Measurements from ENCODE around the gene RUNX2.
A peak's percentile ranks its signal among the peaks of the same experiment; 100 is the strongest.

RUNX2 gene

GRCh38 chr6:45595010-45595851 lies 267.1 kb downstream of the RUNX2 start:
- DNase-seq: peak; percentile 14

GRCh38 chr6:45597424-45597823 lies 269.3 kb downstream of the RUNX2 start:
- DNase-seq: no peak

GRCh38 chr6:45599053-45599452 lies 270.9 kb downstream of the RUNX2 start:
- no peak for DNase-seq

GRCh38 chr6:45605971-45606370 lies 277.8 kb downstream of the RUNX2 start:
- DNase-seq: no peak

GRCh38 chr6:45606831-45607400 lies 278.8 kb downstream of the RUNX2 start:
- no peak for DNase-seq

GRCh38 chr6:45607798-45608197 lies 279.7 kb downstream of the RUNX2 start:
- DNase-seq: no peak

- DNase-seq: no peak
Measured at GRCh38 chr6:45608252-45608913, 280.3 kb downstream of the RUNX2 start.

GRCh38 chr6:45609141-45609638 lies 281.1 kb downstream of the RUNX2 start:
- no peak for DNase-seq

- DNase-seq: no peak
Measured at GRCh38 chr6:45610374-45610773, 282.2 kb downstream of the RUNX2 start.

- DNase-seq: no peak
Measured at GRCh38 chr6:45610832-45611231, 282.7 kb downstream of the RUNX2 start.

GRCh38 chr6:45611491-45611890 lies 283.4 kb downstream of the RUNX2 start:
- no peak for DNase-seq

GRCh38 chr6:45613656-45614055 lies 285.5 kb downstream of the RUNX2 start:
- no peak for DNase-seq

- no peak for DNase-seq
Measured at GRCh38 chr6:45614488-45615285, 286.6 kb downstream of the RUNX2 start.

GRCh38 chr6:45616209-45616608 lies 288.1 kb downstream of the RUNX2 start:
- DNase-seq: no peak

GRCh38 chr6:45617441-45617840 lies 289.3 kb downstream of the RUNX2 start:
- DNase-seq: no peak

GRCh38 chr6:45618259-45618658 lies 290.1 kb downstream of the RUNX2 start:
- DNase-seq: no peak

GRCh38 chr6:45619211-45619760 lies 291.2 kb downstream of the RUNX2 start:
- DNase-seq: no peak

- no peak for DNase-seq
Measured at GRCh38 chr6:45619994-45620471, 291.9 kb downstream of the RUNX2 start.

GRCh38 chr6:45624228-45624627 lies 296.1 kb downstream of the RUNX2 start:
- DNase-seq: no peak

GRCh38 chr6:45625191-45625664 lies 297.1 kb downstream of the RUNX2 start:
- DNase-seq: no peak

- DNase-seq: no peak
Measured at GRCh38 chr6:45626087-45626891, 298.2 kb downstream of the RUNX2 start.
